Stimulated activated CD8-positive, alpha-beta memory T cell treated with anti-CD3 and anti-CD28 coated beads, Interleukin-12 subunit alpha, Interleukin-12 subunit beta, amount 100 ng/mL, for 24 hours (primary cell): ENCODE measurements around the gene CCDC194.

Experiments used
- DNase-seq: peaks from one replicate; pipeline ENCODE4 v3.0.0-alpha.2; 2020; ENCODE audit errors: extremely low read depth

CCDC194 gene

DNA sequence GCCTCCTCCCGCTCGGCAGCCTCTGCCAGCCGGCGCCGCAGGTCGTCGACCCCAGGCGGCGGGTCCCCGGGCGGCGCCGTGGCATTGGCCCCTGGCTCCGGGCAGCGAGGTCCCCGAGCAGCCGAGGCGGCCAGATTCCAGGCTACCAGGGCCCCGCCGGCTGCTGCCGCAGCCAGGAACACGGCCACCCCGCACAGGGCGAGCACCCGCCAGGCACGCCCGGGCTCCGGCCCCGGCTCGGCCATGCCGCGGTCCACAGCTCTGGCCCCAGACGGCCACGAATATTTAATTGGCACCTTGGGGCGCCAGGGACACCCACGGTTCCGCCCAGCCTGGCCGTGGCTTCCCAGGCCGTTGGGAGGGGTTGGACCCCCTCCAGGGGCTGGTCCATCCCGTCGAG, at the start of gene CCDC194:
Gene CCDC194 (minus strand): TSS at position 283 of the 400 bp plus-strand sequence. CDS start 38 bp downstream, at position 245.
- DNase-seq: no peak

- DNase-seq: no peak
Observed at GRCh38 chr19:17441241-17442021, 47.4 kb upstream of the CCDC194 start.

DNA sequence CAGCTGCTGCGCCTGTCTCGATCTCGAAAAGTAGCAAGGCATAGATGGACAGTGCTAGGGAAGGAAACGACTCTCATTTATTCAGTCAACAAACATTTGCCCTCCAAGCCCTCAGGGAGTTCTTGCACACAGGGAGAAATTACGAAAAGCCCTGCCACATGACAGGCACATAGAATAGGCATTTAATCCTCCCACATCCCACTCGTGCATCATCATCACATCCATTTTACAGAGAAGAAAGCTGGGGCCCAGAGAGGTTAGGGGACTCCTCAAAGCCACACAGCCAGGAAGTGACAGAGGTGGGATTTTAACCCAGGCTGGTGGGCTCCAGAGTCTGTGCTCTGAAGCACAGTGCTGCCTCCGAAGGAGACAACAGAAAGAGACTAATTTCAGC, 42.9 kb upstream of the CCDC194 start:
- DNase-seq: no peak

DNA sequence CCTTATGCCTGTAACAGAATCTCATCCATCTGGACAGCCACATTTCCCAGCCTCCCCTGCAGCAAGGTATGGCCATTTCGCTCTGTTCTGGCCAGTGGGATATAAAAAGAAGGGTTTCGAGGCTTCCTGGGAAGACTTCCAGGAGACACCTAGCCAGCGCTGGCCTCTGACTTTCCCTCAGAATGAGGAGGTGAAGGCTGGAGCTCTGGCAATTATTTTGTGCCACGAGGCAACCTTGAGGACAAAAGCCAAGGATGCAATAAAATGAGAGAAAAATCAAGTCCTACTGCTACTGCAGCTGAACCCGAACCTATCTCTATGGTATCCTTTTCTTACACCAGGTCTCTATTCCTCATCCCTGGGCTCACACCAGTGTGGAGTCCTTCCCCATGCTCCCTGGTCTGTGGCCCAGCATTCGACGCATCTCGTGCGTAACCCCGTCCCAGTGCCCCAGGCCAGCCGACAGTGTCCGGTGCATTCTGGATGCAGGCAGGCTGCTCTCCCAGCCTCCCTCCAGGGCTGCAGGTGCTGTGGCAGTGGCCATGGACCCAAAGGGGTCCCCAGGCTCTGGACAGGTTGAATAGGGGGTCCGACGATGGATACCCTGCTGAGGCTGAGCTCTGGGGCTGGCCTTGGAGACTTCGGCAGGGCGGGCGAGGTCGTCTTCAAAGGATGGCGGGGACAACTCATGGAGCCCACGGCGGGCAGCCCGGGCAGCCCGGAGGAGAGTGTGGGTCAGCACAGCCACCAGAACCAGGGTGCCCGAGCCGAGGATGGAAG, 42.3 kb upstream of the CCDC194 start:
- no peak for DNase-seq

DNA sequence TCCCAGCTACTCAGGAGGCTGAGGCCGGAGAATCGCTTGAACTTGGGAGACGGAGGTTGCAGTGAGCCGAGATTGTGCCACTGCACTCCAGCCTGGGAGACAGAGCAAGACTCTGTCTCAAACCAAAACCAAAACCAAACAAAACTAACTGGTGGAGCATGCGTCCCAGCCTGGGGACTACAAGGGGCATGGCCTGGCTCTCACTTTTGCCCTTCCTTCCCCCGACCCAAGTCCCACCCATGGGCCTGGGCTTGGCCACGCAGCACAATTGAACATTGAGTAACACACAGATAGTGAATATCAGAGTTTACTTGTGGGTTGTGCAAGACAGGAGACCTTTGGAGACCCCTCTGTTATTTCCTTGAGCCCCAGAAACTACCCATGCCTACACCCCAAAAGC, 41.2 kb upstream of the CCDC194 start:
- DNase-seq: no peak

- no peak for DNase-seq
Observed at GRCh38 chr19:17431417-17431816, 37.4 kb upstream of the CCDC194 start.

DNA sequence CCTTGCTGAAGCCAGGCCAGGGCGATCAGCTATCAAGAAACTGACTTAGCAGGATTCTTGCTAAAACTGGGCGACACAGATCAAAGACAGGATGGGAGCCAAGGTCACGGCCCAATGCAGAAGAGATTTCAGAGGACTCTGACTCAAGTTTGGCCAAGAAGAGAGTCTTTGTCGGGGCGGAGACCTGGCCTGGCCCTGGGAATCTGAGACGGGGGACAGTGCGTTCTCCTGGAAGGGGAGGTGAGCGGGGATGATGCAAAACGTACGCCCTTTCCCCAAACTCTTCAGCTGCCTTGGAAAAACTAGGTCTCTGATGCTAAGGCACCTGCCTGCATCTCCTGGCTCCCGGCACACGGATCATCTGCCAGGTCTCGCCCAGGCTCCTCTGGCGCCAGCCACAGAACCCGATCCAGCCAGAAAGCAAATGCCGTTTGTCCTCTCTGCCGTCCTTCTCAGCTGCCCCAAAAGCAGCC, 35.7 kb upstream of the CCDC194 start:
- no peak for DNase-seq

DNA sequence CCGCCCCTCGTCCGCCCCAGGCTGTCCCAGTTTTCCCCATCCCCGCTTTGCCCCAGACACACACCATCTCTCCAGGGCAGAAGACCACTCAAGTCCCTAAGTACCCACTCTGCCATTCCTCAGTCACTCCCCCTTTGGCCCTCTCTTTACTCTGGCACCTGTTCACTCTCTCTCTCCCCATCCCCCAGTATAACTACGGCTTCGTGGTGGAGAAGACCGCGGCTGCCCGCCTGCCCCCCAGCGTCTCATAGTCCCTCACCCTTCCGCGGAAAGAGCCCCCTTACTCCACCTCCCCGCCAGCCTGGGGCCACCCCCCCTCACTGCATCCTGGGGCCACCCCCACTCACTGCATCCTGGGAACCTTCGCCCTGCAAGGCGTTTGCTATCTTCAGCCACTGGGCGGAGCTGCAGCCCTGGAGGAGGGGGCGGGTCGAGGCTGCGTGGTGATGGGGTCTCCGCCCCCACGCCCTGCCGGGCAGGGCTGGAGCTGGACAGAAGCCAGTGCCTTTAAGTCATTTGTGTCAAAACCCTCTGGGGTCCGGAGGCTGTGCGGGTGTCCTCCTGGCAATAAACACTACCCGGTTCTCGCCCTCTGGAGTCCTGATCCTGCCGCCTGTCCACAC, 30.9 kb upstream of the CCDC194 start:
- DNase-seq: no peak

- no peak for DNase-seq
Observed at GRCh38 chr19:17423429-17424208, 29.6 kb upstream of the CCDC194 start.

DNA sequence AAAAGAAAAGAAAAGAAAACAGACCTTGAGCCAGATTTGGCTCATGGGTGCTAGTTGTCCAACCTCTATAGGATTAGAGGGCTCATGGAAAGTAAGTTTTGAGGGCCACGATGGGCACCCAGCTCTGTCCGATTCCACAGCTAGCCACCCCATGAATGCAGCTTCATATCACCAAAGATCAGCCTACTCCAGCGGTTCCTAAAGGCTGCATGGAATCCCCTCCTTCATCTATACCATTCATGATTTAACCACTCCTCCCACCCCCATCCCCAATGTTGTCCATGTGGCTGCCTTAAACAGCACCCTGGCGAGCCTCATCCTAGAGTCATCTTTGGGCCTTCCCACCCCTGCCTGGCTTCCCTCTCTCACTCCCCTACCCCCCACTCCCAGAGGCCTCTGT, 27.9 kb upstream of the CCDC194 start:
- no peak for DNase-seq

GRCh38 chr19:17420475-17420924, 26.5 kb upstream of the CCDC194 start:
- no peak for DNase-seq

DNA sequence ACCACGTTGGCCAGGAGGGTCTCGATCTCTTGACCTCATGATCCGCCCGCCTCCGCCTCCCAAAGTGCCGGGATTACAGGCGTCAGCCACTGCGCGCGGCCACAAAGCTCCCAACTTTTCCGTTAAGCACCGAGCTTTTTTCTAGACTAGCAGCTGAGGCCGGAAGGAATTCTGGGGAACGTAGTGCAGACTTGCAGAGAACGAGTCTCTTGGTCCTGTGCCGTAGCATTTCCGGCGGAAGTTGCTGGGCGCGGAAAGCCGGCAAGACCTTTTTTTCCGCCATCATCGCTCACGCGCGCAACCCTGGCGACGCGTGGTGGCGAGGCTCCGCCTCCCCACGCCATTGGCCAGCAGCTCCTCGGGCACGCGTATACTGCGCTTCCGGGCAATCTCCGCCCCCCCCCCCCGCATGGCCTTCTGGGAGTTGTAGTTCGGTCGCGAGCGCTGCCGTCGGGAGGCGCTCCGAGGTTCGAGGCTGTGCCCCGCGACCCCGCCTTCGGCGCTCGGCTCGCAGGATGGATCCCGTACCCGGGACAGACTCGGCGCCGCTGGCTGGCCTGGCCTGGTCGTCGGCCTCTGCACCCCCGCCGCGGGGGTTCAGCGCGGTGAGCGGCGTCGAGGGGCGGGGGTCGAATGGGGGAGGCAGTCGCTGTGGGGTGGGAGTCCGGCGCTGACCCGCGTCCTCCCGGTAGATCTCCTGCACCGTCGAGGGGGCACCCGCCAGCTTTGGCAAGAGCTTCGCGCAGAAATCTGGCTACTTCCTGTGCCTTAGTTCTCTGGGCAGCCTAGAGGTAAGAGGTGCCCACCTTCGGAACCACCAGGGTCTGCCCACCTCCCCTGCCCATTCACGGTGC, 25.9 kb upstream of the CCDC194 start, which contains the start of gene MVB12A:
Gene MVB12A (plus strand): TSS at position 427 of the 854 bp plus-strand sequence. CDS start 89 bp downstream, at position 516.
- peak; percentile 83 for DNase-seq

- DNase-seq: no peak
Observed at GRCh38 chr19:17419154-17419620, 25.2 kb upstream of the CCDC194 start.

DNA sequence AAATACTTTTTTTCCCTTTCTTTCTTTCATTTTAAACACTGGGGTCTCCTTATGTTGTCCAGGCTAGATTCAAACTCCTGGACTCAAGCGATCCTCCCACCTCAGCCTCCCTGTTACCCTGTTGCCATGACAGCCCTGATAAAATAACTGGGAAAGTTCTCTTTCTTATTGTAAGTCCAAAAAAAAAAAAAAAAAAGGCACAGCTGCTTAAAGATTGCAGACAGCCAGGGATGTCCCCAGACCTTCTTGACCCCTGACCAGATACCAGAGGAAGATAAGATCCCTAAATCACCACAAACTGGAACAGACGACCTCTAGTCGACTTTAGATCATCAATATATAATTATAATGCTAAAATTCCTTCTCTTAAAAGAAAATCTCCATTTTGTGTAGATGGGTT, 24.7 kb upstream of the CCDC194 start:
- DNase-seq: no peak

GRCh38 chr19:17415121-17415520, 21.1 kb upstream of the CCDC194 start:
- no peak for DNase-seq

DNA sequence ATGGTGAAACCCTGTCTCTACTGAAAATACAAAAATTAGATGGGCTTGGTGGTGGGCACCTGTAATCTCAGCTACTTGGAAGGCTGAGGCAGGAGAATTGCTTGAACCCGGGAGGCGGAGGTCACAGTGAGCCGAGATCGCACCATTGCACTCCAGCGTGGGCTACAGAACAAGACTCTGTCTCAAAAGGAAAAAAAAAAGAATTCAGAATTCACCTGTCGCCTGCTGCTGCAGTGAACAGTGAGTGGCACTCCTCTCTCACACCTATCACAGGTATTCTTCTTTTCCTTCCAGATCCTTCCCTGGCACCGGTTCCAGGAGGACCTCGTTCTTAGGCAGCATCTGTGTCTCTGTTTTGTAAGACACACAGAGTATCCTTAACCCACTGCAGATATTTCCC, 20.1 kb upstream of the CCDC194 start:
- DNase-seq: no peak

GRCh38 chr19:17411801-17412200, 17.8 kb upstream of the CCDC194 start:
- no peak for DNase-seq

DNA sequence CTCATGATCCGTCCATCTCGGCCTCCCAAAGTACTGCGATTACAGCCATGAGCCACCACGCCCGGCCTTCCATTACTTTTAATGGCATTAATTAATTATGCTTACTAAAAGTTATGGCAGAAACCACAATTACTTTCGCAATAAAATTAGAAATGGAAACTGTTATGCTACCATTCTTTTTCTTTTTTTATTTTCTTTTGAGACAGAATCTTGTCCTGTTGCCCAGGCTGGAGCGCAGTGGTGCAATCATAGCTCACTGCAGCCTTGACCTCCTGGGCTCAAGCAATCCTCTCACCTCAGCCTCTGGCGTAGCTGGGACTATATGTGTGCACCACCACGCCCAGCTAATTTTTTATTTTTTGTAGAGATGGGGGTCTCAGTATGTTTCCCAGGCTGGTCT, 16.0 kb upstream of the CCDC194 start:
- DNase-seq: no peak

DNA sequence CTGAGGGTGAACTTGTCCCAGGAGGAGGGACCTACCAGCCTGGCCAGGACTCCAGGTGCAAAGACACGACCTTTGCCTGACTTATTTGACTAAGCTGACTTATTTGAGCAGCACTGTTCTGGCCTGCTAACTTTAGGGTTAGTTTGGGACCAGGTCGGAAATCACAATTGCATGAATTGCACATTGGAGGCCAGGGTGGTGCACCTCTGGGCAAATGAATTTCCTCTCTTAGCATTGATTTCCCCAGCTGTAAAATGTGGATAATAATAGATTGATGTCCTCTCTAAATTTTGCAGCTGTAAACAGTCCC, 12.8 kb upstream of the CCDC194 start:
- no peak for DNase-seq

GRCh38 chr19:17406046-17406886, 12.3 kb upstream of the CCDC194 start:
- no peak for DNase-seq
